HepG2 (cell line): ENCODE data around the gene ELAPOR1. TPM values are rescaled to one million over a fixed set of nuclear protein-coding genes. Genes with fewer than 3 reads are reported as not detected.

ENCODE experiments used
- HNRNPL ChIP-seq: fragments of 200-400 bp; formaldehyde crosslinking; IDR thresholded peaks from 2 replicates; pipeline ENCODE4 v1.6.1; 2017; ENCODE audit warnings: mild to moderate bottlenecking, low read depth, low read length
- RFX5 ChIP-seq: IDR thresholded peaks from 2 replicates; pipeline ENCODE4 v1.6.1; 2011; ENCODE audit warnings: low read depth, low read length, improper control_type of control experiment
- SP1 ChIP-seq, 2 experiments: fragments of 450-650 bp in 1 of 2; sonication (generic) in 1 of 2; formaldehyde crosslinking in 1 of 2; IDR thresholded peaks; 2 replicates each; pipeline versions ENCODE4 v1.4.0 to v1.6.1; 2016 to 2020; ENCODE audit warnings: missing genetic modification reagents in 1 of 2
- YEATS4 ChIP-seq: sonication (generic); formaldehyde crosslinking; IDR thresholded peaks from 2 replicates; pipeline ENCODE4 v1.4.0; 2020; ENCODE audit warnings: missing genetic modification reagents, borderline replicate concordance
- ZBTB34 ChIP-seq: sonication (generic); formaldehyde crosslinking; IDR thresholded peaks from 2 replicates; pipeline ENCODE4 v1.8.0; 2022; ENCODE audit warnings: mild to moderate bottlenecking, missing genetic modification reagents
- ZMYM2 ChIP-seq: sonication (generic); formaldehyde crosslinking; IDR thresholded peaks from 2 replicates; pipeline ENCODE4 v1.8.0; 2022; ENCODE audit warnings: mild to moderate bottlenecking, missing genetic modification reagents
- ZNF335 ChIP-seq: sonication (generic); formaldehyde crosslinking; IDR thresholded peaks from 2 replicates; pipeline ENCODE4 v1.4.0; 2020; ENCODE audit warnings: missing genetic modification reagents
- ZNF562 ChIP-seq: sonication (generic); formaldehyde crosslinking; IDR thresholded peaks from 2 replicates; pipeline ENCODE4 v1.8.0; 2022; ENCODE audit warnings: missing genetic modification reagents, borderline replicate concordance
- ZNF772 ChIP-seq: sonication (generic); formaldehyde crosslinking; IDR thresholded peaks from 2 replicates; pipeline ENCODE4 v1.5.0; 2020; ENCODE audit warnings: mild to moderate bottlenecking, missing genetic modification reagents
- ZNF841 ChIP-seq: sonication (generic); formaldehyde crosslinking; IDR thresholded peaks from 2 replicates; pipeline ENCODE4 v1.8.1; 2023; ENCODE audit warnings: missing genetic modification reagents, borderline replicate concordance
- polyA plus RNA-seq, 8 experiments: library from polyadenylated mRNA; depleted of rRNA in 3 of 8; stranded (reverse) in 7 of 8; unstranded in 1 of 8; fragments of >200 nt; fragmentation: Illumina TruSeq in 4 of 8; extraction: Trizol in 4 of 8; gene quantifications; 2 replicates each; pipeline versions ENCODE4 v1.2.1 to v1.2.3, GENCODE V29; 2011 to 2016; ENCODE audit warnings: low read depth in 4 of 8, missing spikeins in 1 of 8, mixed read lengths in 1 of 8; ENCODE audit not compliant: insufficient read depth in 1 of 8
- total RNA-seq, 5 experiments: library from RNA; depleted of rRNA; stranded (reverse); fragments of >200 nt; fragmentation: Illumina TruSeq; extraction: Trizol; gene quantifications; 2 replicates each; pipeline ENCODE4 v1.2.3, GENCODE V29; 2016; ENCODE audit warnings: low read depth in 1 of 5
- TF ChIP-seq, protein P1 (sequence below): IDR thresholded peaks from 2 replicates; pipeline ENCODE4 v1.6.1; 2016; ENCODE audit warnings: control low read depth

Gene ELAPOR1
- total and polyA plus RNA-seq, 2 of the 13 experiments (the other 11 are each of a cell fraction or from before 2014, with no cell fraction given) = 0.13 to 0.20 TPM

DNA sequence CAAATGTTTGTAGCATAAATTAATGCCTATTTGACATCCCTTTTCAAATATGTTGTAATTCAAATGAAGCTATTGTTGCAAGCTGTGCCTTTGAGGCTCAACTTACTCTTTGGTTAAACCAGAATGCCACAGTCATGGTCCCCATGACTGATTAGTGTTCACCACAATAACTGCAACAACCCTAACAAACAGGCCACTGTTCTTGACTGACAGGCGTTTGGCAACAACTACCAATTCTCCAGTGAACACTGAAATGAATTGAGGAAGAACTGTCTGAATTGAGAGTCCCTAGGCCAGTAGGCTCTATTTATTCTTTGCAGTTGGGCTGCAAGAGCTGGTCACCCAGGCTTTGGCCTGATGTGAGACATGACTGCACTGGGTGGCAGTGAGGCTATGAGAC, 30.0 kb upstream of the ELAPOR1 start (continued):
- TF ChIP-seq, protein P1, sequence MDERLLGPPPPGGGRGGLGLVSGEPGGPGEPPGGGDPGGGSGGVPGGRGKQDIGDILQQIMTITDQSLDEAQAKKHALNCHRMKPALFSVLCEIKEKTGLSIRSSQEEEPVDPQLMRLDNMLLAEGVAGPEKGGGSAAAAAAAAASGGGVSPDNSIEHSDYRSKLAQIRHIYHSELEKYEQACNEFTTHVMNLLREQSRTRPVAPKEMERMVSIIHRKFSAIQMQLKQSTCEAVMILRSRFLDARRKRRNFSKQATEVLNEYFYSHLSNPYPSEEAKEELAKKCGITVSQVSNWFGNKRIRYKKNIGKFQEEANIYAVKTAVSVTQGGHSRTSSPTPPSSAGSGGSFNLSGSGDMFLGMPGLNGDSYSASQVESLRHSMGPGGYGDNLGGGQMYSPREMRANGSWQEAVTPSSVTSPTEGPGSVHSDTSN = peak; percentile 77
- TF ChIP-seq ZNF562 (CRISPR knock-in tag) = no peak
- no peak for TF ChIP-seq YEATS4 (CRISPR knock-in tag)
- no peak for TF ChIP-seq HNRNPL
- no peak for TF ChIP-seq ZNF335 (CRISPR knock-in tag)
- peak; percentile 68; the same call in 1 of the 2 replicates for TF ChIP-seq ZBTB34 (CRISPR knock-in tag)
- TF ChIP-seq SP1 (IDR thresholded peaks at IDR 0.05) = no peak
- TF ChIP-seq SP1 (CRISPR knock-in tag; IDR thresholded peaks at IDR 0.05) = no peak
- TF ChIP-seq RFX5 = no peak
- no peak for TF ChIP-seq ZNF772
- TF ChIP-seq ZNF841 (CRISPR knock-in tag) = no peak
- no peak for TF ChIP-seq ZMYM2
